HG02759 (cell line): ENCODE data around the gene VPS36.
"Not testable (repeated sequence)": the region's sequence is repeated elsewhere in the genome, so short reads cannot be mapped to it uniquely, and the experiment has no call there.

Experiments
- ATAC-seq: cut with Tn5 transposase; IDR thresholded peaks from one replicate; pipeline ENCODE4 v1.9.1; 2021; ENCODE audit warnings: mild to moderate bottlenecking, moderate library complexity; ENCODE audit not compliant: unreplicated experiment

VPS36 gene

DNA sequence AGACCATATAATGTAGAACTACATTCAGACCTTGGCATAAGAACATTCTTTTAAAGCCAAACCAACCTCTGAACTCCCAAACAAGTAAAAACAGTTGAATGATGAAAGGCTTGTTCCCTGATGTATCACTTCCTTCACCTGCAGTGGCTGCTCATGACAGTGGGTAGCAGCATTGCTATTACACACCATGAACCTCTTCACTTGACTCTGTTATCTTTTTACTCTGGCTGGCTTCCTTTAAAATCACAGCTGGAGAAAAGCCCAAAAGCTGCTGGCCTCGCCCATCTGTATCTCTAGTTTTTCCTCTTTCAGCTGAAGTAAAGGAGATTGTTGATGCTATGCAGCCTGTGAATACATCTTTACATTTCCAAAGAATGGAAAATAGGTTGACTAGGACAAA is 67.1 kb downstream of the VPS36 start:
- ATAC-seq = no peak

DNA sequence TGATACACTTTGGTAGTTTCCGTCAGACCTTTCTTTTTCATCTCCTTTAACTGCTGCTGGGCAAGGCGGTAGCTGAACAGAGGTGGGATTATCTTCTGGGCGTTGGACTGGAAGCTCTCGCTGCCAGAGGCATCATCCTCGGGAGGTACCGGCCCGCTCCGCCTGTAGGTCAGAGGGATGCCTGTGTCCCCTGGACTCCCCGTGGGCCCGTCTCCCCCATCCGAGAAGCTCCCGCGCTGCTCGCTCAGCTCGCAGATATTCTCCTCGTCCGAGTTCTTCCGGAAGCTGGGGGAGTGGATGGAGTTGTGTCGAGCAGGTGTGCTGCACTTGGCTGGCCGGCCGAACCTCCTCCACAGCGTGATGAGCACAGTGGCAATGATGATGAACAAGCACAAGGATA is 72.1 kb downstream of the VPS36 start:
- no peak for ATAC-seq

DNA sequence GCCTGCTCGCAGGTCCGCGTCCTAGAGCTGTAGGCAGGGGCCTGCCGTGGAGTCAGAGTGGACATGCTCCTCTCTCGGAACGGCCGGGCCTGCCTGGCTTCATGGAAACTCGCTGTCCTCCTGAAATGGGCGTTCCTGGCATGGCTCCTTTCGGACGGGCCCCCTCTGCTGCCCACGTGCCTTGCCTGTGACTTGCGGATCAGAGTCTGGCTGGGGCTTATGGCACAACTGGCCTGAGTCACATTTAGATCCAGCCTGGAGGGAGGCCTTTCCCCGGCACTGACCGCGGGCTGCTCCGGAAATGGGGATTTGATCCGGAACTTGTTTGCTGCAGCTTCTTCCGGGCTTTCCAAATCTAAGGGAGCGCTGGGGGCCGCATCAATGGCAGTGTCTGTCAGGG is 72.5 kb downstream of the VPS36 start:
- ATAC-seq = no peak

DNA sequence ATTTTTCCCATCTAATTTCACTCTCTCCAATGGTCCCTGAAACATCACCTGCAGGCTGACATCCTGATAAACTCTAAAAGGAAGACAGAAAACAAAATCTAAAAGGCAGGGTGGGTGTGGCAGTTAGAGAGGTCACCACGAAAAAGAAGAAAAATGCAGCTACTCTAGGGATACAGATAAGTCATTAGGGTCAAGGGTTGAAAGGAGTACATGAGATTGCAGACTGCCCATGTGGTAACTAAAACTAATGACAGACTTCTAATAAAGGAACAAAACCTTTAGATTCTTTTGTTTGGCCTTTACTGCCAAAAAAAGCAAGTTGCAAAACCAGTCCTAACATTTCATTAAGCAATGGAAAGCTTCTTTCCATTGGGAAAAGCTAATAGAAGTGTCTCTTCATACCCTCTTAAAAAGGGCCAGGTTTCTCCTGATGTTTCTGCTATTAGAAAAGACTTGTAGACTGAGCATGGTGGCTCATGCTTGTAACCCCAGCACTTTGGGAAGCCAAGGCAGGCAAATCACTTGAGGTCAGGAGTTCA is 75.5 kb downstream of the VPS36 start:
- ATAC-seq = no peak

- ATAC-seq = no peak
Observed at GRCh38 chr13:52374389-52374788, 76.0 kb downstream of the VPS36 start.

GRCh38 chr13:52373277-52373676 is 77.2 kb downstream of the VPS36 start:
- not testable (repeated sequence) for ATAC-seq

- ATAC-seq = no peak
Observed at GRCh38 chr13:52371736-52372247, 78.6 kb downstream of the VPS36 start.

GRCh38 chr13:52366291-52366690 is 84.1 kb downstream of the VPS36 start:
- ATAC-seq = no peak
